ENCODE data around the gene DLG5.

DLG5 gene

DNA sequence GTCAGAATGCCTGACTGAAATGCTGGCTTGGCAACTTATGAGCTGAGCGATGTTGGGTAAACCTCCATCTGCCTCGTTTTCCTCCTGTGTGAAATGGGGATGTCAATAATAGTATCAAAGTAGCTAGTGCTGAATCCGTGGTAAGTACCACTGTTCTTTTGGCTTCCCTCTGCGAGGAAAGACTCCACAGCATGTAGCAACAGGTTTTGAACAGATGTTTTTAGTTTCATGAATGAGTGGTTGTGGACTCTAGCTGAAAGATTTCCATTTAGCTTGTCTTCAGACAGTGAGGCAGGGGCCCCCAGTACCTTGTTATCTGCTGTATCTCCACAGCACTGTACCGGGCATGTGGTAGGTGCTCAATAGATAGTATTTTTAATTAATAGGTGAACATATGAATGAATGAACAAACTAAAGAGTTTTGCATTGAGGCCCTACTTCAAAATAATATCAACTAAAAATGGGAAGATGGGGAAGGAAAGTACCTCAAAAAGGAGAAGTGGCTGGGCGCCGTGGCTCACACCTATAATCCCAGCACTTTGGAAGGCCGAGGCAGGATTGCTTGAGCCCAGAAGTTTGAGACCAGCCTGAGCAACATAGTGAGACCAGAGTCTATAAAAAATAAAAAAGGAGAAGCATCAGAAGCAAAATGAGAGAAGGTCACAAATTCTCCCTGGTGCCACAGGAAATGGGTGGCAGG, 5.6 kb upstream of the DLG5 start:
- TF ChIP-seq, protein P1, sequence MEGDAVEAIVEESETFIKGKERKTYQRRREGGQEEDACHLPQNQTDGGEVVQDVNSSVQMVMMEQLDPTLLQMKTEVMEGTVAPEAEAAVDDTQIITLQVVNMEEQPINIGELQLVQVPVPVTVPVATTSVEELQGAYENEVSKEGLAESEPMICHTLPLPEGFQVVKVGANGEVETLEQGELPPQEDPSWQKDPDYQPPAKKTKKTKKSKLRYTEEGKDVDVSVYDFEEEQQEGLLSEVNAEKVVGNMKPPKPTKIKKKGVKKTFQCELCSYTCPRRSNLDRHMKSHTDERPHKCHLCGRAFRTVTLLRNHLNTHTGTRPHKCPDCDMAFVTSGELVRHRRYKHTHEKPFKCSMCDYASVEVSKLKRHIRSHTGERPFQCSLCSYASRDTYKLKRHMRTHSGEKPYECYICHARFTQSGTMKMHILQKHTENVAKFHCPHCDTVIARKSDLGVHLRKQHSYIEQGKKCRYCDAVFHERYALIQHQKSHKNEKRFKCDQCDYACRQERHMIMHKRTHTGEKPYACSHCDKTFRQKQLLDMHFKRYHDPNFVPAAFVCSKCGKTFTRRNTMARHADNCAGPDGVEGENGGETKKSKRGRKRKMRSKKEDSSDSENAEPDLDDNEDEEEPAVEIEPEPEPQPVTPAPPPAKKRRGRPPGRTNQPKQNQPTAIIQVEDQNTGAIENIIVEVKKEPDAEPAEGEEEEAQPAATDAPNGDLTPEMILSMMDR (IDR thresholded peaks at IDR 0.05; ENCODE audit: extremely low read depth, missing control alignments): no peak
- no peak for DNase-seq (ENCODE audit: low spot score)

GRCh38 chr10:77927402-77928246, 1.1 kb upstream of the DLG5 start:
- no peak for DNase-seq (ENCODE audit: low spot score)
- TF ChIP-seq, protein P1 (IDR thresholded peaks at IDR 0.05; ENCODE audit: extremely low read depth, missing control alignments): no peak

GRCh38 chr10:77925795-77926565, 575 bp downstream of the DLG5 start:
- TF ChIP-seq, protein P1 (IDR thresholded peaks at IDR 0.05; ENCODE audit: extremely low read depth, missing control alignments): no peak
- peak; percentile 77 for DNase-seq (ENCODE audit: low spot score)

DNA sequence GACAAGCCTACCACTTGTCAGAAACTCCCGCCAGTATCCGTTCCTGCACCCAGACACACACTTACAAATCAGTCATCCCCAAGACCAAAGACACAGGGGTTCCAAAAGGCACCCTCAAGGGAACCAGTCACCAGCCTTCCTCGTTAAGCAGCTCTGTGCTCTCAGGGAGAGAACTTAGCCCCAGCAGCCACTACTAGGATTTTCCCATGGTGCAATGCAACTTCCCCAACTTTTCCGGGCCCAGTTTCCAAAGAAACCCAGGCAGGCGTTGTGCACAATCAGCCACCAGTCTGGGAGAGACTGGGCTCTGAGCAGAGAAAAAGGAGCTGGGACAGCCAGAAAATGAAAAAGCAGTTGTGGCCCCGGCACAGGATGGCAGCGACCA, 1.2 kb downstream of the DLG5 start:
- TF ChIP-seq, protein P1 (IDR thresholded peaks at IDR 0.05; ENCODE audit: extremely low read depth, missing control alignments): no peak
- DNase-seq (ENCODE audit: low spot score): no peak

- DNase-seq (ENCODE audit: low spot score): no peak
- TF ChIP-seq, protein P1 (IDR thresholded peaks at IDR 0.05; ENCODE audit: extremely low read depth, missing control alignments): no peak
Measured at GRCh38 chr10:77922566-77923179, 3.9 kb downstream of the DLG5 start.

- DNase-seq (ENCODE audit: low spot score): no peak
Measured at GRCh38 chr10:77922055-77922454, 4.5 kb downstream of the DLG5 start.

More at GRCh38 chr10:77922055-77922454, 4.5 kb downstream of the DLG5 start:
- TF ChIP-seq, protein P1 (IDR thresholded peaks at IDR 0.05; ENCODE audit: extremely low read depth, missing control alignments): no peak
